Right lobe of liver (tissue), 6 donors: ENCODE results near the gene GCK. TPM values are rescaled to one million over a fixed set of nuclear protein-coding genes. Genes with fewer than 3 reads are reported as not detected.

ENCODE experiments used
- ATAC-seq, 4 donors: fragments of 200-7000 bp; cut with Tn5 transposase; one replicate each; pipeline ENCODE4 v1.9.1; 2020; ENCODE audit warnings: mild to moderate bottlenecking in 4 of 4, moderate library complexity in 4 of 4
- DNase-seq, 3 donors: peaks; one replicate each; pipeline ENCODE4 v3.0.0-alpha.2; 2020
- H3K27ac ChIP-seq, 3 donors: fragments of 200-600 bp; one replicate each; pipeline ENCODE4 v1.8.0; 2022
- H3K27me3 ChIP-seq, 2 donors: fragments of 200-600 bp; one replicate each; pipeline ENCODE4 v1.8.0; 2022
- H3K36me3 ChIP-seq, 4 donors: fragments of 200-600 bp; sonication (generic) in 1 of 4; one replicate each; pipeline versions ENCODE4 v1.5.1 to v1.8.0; 2017 to 2022; ENCODE audit warnings: control low read depth in 1 of 4
- H3K4me1 ChIP-seq, 4 donors: fragments of 200-600 bp; sonication (generic) in 1 of 4; one replicate each; pipeline versions ENCODE4 v1.5.1 to v1.8.0; 2017 to 2022; ENCODE audit warnings: control low read depth in 1 of 4
- H3K4me3 ChIP-seq, 3 donors: fragments of 200-600 bp; one replicate each; pipeline ENCODE4 v1.8.0; 2022
- H3K9me3 ChIP-seq, 4 donors: fragments of 200-600 bp; sonication (generic) in 1 of 4; one replicate each; pipeline versions ENCODE4 v1.5.1 to v1.8.0; 2017 to 2022; ENCODE audit warnings: control low read depth in 1 of 4
- CTCF ChIP-seq, 4 donors: fragments of 200-600 bp in 3 of 4; fragments of 450-650 bp in 1 of 4; IDR thresholded peaks; one replicate each; pipeline versions ENCODE4 v1.5.1 to v1.8.0; 2016 to 2022; ENCODE audit warnings: antibody characterized with exemption in 4 of 4, mild to moderate bottlenecking in 2 of 4
- POLR2A ChIP-seq: fragments of 450-650 bp; IDR thresholded peaks from one replicate; pipeline ENCODE4 v1.6.1; 2017; ENCODE audit warnings: antibody characterized with exemption, mild to moderate bottlenecking
- WGBS: methylation state at CpG from one replicate; pipeline ENCODE4 v1.1.6; 2018; ENCODE audit warnings: low coverage, low lambda C conversion rate; ENCODE audit not compliant: insufficient coverage; ENCODE audit errors: missing lambda C conversion rate; 5-methylcytosine and 5-hydroxymethylcytosine counted together
- intact Hi-C, 2 donors: fragments of 100-400 bp; cut with DNase I; formaldehyde crosslinking; loops; one replicate each; pipeline versions ENCODE4 v1.11.2 to v1.14.1; 2022
- total RNA-seq, 6 experiments: library from RNA; depleted of rRNA in 2 of 6; stranded (reverse); fragments of >200 nt in 2 of 6; fragmentation: NEBNext Ultra II Directional in 3 of 6; extraction: Animal tissue kit (Norgen Biotek cat#: 25700) in 3 of 6; gene quantifications; one replicate each; pipeline versions ENCODE4 v1.1.0 to v1.2.4, GENCODE V29; 2016 to 2023
- donor health status: DM: no; HTN: yes; CAD: no.
- donor health status: DM: no; HTN: no; CAD: no.
- donor health status: DM: no; HTN: no; CAD: no.
- donor health status: DM: no; HTN: yes; CAD: no.
- donor health status: DM: no; HTN: yes; CAD: no.

Gene GCK
- total RNA-seq, 6 experiments from 2014 or later = 0.50 to 5.9 (median 2.0) TPM

GRCh38 chr7:44197474-44197873, 8.2 kb upstream of the GCK start:
- DNase-seq (no peak), ATAC-seq (no peak)
- 75% methylated on average over 5 of the region's 7 CpGs for WGBS
- intact Hi-C loops = loop anchor here in 1 of 2 donors (10.0 kb wide), 1 partner anchor 63 kb away; no protein-coding TSS in a partner anchor
- H3K4me3 ChIP-seq = no peak overlapping the region
- H3K4me1 ChIP-seq = peaks cover 0 to 9% (median 5%) of the 10 kb centered on the region in 4 donors
- no peaks in the 10 kb centered on the region for H3K27me3 ChIP-seq
- no peaks in the 10 kb centered on the region for H3K36me3 ChIP-seq
- no peak overlapping the region for H3K27ac ChIP-seq
- H3K9me3 ChIP-seq = no peaks in the 10 kb centered on the region
- TF ChIP-seq CTCF (IDR thresholded peaks at IDR 0.05) (no peak), POLR2A (no peak)

GRCh38 chr7:44196450-44196872, 7.2 kb upstream of the GCK start:
- Histone ChIP-seq H3K4me1 (peaks cover 0 to under 1% (median 0%) of the 10 kb centered on the region in 4 donors), H3K27me3 (no peaks in the 10 kb centered on the region), H3K27ac (no peak overlapping the region), H3K9me3 (no peaks in the 10 kb centered on the region), H3K36me3 (no peaks in the 10 kb centered on the region), H3K4me3 (no peak overlapping the region)
- intact Hi-C loops = loop anchor here in 1 of 2 donors (10.0 kb wide), 1 partner anchor 62 kb away; no protein-coding TSS in a partner anchor
- TF ChIP-seq POLR2A (no peak), CTCF (IDR thresholded peaks at IDR 0.05) (peak; percentile 47 to 69 (median 62))
- no peak for DNase-seq
- WGBS = 29% methylated on average over 3 of the region's 3 CpGs
- ATAC-seq = peak; percentile 64 to 71 (median 65)

- intact Hi-C loops = loop anchor here in 1 of 2 donors (10.0 kb wide), 1 partner anchor 61 kb away; no protein-coding TSS in a partner anchor
- no peak for DNase-seq
- TF ChIP-seq POLR2A (no peak), CTCF (IDR thresholded peaks at IDR 0.05) (no peak)
- no peak overlapping the region for H3K4me3 ChIP-seq
- H3K36me3 ChIP-seq = no peaks in the 10 kb centered on the region
- H3K4me1 ChIP-seq = no peaks in the 10 kb centered on the region
- WGBS = 10% methylated on average over 1 of the region's 1 CpG
- no peaks in the 10 kb centered on the region for H3K27me3 ChIP-seq
- H3K9me3 ChIP-seq = no peaks in the 10 kb centered on the region
- no peak for ATAC-seq
- no peak overlapping the region for H3K27ac ChIP-seq
Measured at GRCh38 chr7:44195889-44196288, 6.7 kb upstream of the GCK start.

GRCh38 chr7:44194562-44195145, 5.4 kb upstream of the GCK start:
- Histone ChIP-seq H3K4me3 (no peak overlapping the region), H3K4me1 (no peaks in the 10 kb centered on the region), H3K36me3 (no peaks in the 10 kb centered on the region), H3K27me3 (no peaks in the 10 kb centered on the region), H3K9me3 (no peaks in the 10 kb centered on the region), H3K27ac (no peak overlapping the region)
- ATAC-seq (no peak), DNase-seq (no peak)
- TF ChIP-seq CTCF (IDR thresholded peaks at IDR 0.05) (no peak), POLR2A (no peak)
- 48% methylated on average over 3 of the region's 3 CpGs for WGBS
- intact Hi-C loops = loop anchor here in 1 of 2 donors (10.0 kb wide), 1 partner anchor 60 kb away; no protein-coding TSS in a partner anchor
